Stimulated activated CD4-positive, alpha-beta T cell treated with anti-CD3 and anti-CD28 coated beads, TNF-alpha, amount 100 ng/mL, for 4 hours (primary cell): ENCODE results near the gene ZNF593OS.
A peak's percentile ranks its signal among the peaks of the same experiment; 100 is the strongest.

Experiments
- DNase-seq, 3 experiments: peaks; one replicate each; pipeline ENCODE4 v3.0.0-alpha.2; 2020; ENCODE audit warnings: low read depth in 3 of 3

Gene ZNF593OS

GRCh38 chr1:26184086-26184485 is 12.5 kb upstream of the ZNF593OS start:
- DNase-seq, result no peak

GRCh38 chr1:26182383-26182696 is 10.7 kb upstream of the ZNF593OS start:
- no peak for DNase-seq

GRCh38 chr1:26181586-26182382 is 10.2 kb upstream of the ZNF593OS start:
- DNase-seq, result no peak

- no peak for DNase-seq
Measured at GRCh38 chr1:26180010-26180506, 8.4 kb upstream of the ZNF593OS start.

- no peak for DNase-seq
Measured at GRCh38 chr1:26177182-26177684, 5.6 kb upstream of the ZNF593OS start, which contains the start of gene CNKSR1. Gene CNKSR1, plus strand, starts transcription at chr1:26177491. Its CDS starts 57 bp downstream, at chr1:26177548.

GRCh38 chr1:26175346-26175745 is 3.7 kb upstream of the ZNF593OS start:
- DNase-seq, result no peak

GRCh38 chr1:26170472-26170821 is 1.2 kb downstream of the ZNF593OS start:
- no peak for DNase-seq

- peak; percentile 78 to 81 (median 79) for DNase-seq
Measured at GRCh38 chr1:26169669-26170471, 1.8 kb downstream of the ZNF593OS start, which contains the start of gene ZNF593. Gene ZNF593, plus strand, starts transcription at chr1:26169908. Its CDS starts 76 bp downstream, at chr1:26169984.

GRCh38 chr1:26169198-26169554 is 2.5 kb downstream of the ZNF593OS start:
- DNase-seq, result no peak

- DNase-seq, result no peak
Measured at GRCh38 chr1:26168410-26169197, 3.0 kb downstream of the ZNF593OS start, which contains the start of gene C1orf232. Gene C1orf232, minus strand, starts transcription at chr1:26168963. Its CDS starts 464 bp downstream, at chr1:26168499.

- no peak for DNase-seq
Measured at GRCh38 chr1:26166719-26167281, 4.8 kb downstream of the ZNF593OS start.

GRCh38 chr1:26164861-26165842 is 6.5 kb downstream of the ZNF593OS start:
- no peak for DNase-seq

GRCh38 chr1:26164036-26164860 is 7.4 kb downstream of the ZNF593OS start:
- peak; percentile 22 to 55 (median 32) for DNase-seq

GRCh38 chr1:26163684-26164035 is 8.0 kb downstream of the ZNF593OS start:
- DNase-seq, result no peak

- no peak for DNase-seq
Measured at GRCh38 chr1:26162220-26162709, 9.4 kb downstream of the ZNF593OS start.

GRCh38 chr1:26161415-26162219 is 10.0 kb downstream of the ZNF593OS start:
- DNase-seq, result peak in 1 of 3 experiments; percentile 39

GRCh38 chr1:26160527-26161414 is 10.9 kb downstream of the ZNF593OS start:
- DNase-seq, result no peak
